AG04449 (cell line): ENCODE results near the gene REEP6.

Source experiments
- CTCF ChIA-PET: fragments of 350-600 bp; formaldehyde crosslinking; extraction: SDS; loops from one replicate; lab custom pipeline; 2021; ENCODE audit warnings: antibody characterized with exemption; lab: Yijun Ruan, JAX
- POLR2A ChIA-PET: fragments of 400-600, 350-600 bp; formaldehyde crosslinking; extraction: SDS; loops from one replicate; lab custom pipeline; 2020; ENCODE audit warnings: antibody characterized with exemption, inconsistent platforms; lab: Yijun Ruan, JAX
- DNase-seq: peaks from one replicate; pipeline ENCODE4 v3.0.0-alpha.2; 2010; ENCODE audit warnings: low read depth, low spot score
- H3K4me3 ChIP-seq: 2 replicates; pipeline ENCODE4 v1.5.1; 2011; ENCODE audit warnings: low read depth, mild to moderate bottlenecking, control low read depth, low read length
- CTCF ChIP-seq: IDR thresholded peaks from one replicate; pipeline ENCODE4 v1.5.1; 2011; ENCODE audit warnings: mild to moderate bottlenecking, moderate library complexity, low read length, control low read depth, inconsistent platforms; ENCODE audit not compliant: insufficient read depth; ENCODE audit errors: missing control alignments

The REEP6 gene

GRCh38 chr19:1510442-1510806, 19.4 kb downstream of the REEP6 start:
- ChIA-PET CTCF (no interaction called here), POLR2A (no interaction called here)
- no peak for DNase-seq
- no peak for TF ChIP-seq CTCF
- no peak overlapping the region for H3K4me3 ChIP-seq

GRCh38 chr19:1510807-1511206, 19.8 kb downstream of the REEP6 start:
- ChIA-PET CTCF (no interaction called here), POLR2A (no interaction called here)
- TF ChIP-seq CTCF = no peak
- DNase-seq = no peak
- H3K4me3 ChIP-seq = no peak overlapping the region

DNA sequence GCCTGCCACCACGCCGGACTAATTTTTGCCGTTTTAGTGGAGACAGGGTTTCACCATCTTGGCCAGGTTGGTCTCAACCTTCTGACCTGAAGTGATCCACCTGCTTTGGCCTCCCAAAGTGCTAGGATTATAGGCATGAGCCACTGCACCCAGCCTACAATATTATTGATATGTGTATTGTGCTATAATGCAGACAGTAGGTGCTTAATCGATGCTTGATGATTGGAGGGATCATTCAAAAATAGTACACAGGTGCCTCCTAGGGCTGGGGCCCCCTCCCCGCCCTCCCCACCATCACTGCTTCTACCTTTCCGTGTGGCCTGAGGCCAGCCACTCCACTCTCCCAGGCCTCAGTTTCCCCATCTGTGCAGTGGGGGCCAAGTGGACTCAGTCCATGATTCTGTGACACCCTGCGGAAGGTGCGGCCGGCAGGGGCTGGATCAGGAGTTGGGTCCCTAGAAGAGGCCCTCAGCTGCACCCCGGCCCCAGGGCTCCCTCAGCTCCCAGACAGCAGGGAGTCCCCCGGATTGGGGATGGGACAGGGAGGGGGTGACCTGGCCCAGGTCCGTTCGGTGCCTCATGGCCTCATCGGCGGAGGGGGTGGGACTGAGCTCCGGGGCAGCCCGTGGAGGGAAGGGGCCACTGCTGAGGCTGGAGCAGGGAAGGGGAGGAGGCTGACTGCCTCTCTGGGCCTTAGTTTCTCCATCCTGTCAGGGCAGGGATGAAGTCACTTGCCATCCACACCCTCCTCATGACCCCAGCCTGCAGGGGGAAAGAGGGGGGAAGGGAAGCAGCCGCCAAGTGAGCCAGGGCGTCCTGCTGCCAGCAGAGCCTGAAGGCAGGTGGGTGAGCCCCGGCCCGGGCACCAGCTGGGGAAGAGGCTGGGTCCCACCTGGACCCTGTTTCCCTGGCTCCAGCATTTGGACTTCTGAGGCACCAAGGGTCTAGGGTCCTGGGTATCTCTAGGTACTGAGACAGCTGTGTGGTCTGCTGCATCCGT, 20.6 kb downstream of the REEP6 start:
- CTCF ChIA-PET = interaction anchor here (1.3 to 1.4 kb wide), 2 partner anchors 8 to 9 kb away, joined by 3 to 5 read pairs; no protein-coding TSS in a partner anchor
- POLR2A ChIA-PET = no interaction called here
- no peak for TF ChIP-seq CTCF
- no peak overlapping the region for H3K4me3 ChIP-seq
- no peak for DNase-seq

DNA sequence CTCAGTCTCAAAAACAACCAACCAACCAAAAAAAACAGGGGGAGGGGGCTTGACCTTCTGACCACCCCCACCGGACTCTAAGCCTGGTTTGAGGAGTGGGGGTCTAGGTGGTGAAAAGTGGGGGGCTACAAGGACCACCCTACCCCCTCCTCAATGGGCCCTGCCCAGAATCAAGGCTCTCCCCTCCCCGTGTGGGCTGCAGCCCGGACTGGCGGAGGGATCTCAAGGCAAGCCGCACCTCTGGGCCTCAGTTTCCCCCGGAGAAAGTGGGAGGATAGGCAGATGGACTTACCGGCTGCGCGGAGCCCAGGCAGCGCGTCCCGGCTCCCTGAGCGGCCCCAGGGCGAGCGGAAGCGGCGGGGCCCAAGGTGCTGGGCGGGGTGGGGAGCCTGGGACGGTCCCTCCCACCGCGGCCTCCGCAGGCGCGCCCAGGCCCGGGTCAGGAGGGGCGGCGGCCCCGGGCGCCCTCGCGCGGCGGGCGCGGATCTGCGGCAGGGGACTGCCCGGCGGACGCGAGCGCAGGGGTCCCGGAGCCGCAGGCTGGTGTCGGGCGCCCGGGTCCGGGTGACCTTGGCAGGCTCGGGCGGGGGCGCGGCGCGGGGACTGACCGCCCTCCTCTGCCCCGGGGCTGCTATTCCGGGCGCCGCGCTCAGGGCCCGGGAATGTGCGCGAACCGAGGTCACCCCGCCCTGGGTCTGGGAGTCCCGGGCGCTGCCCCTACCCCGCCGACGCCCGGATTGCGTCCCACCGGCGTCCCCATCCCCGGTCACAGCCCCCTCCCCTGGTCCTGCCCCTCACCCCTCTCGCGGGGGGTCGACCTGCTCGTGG, 21.9 kb downstream of the REEP6 start, which contains the start of gene ADAMTSL5:
TSS of gene ADAMTSL5 (minus strand) at position 349 of the 828 bp plus-strand sequence. CDS start 2,076 bp downstream, outside the sequence.
- peak within 1 kb of the TSS; percentile 60 for H3K4me3 ChIP-seq
- POLR2A ChIA-PET = no interaction called here
- TF ChIP-seq CTCF = no peak
- DNase-seq = no peak
- CTCF ChIA-PET = interaction anchor here (1.3 to 1.6 kb wide), 2 partner anchors 9 to 52 kb away, joined by 3 read pairs; no protein-coding TSS in a partner anchor

GRCh38 chr19:1513499-1514294, 22.7 kb downstream of the REEP6 start:
- peak overlapping the region; percentile 60 for H3K4me3 ChIP-seq
- no peak for DNase-seq
- POLR2A ChIA-PET = no interaction called here

More at GRCh38 chr19:1513499-1514294, 22.7 kb downstream of the REEP6 start:
- TF ChIP-seq CTCF = peak; percentile 80
- CTCF ChIA-PET = interaction anchor here (1.0 to 1.6 kb wide), 2 partner anchors 14 to 53 kb away, joined by 3 to 4 read pairs; no protein-coding TSS in a partner anchor
